SK-N-MC (cell line): Measurements from ENCODE around the gene CDO1.

ENCODE experiments used
- EZH2 ChIP-seq: fragments of 200-600 bp; sonication (generic); IDR thresholded peaks from one replicate; pipeline ENCODE4 v1.6.1; 2017; ENCODE audit warnings: antibody characterized with exemption
- FOXP2 ChIP-seq: optimal IDR thresholded peaks from 2 replicates; pipeline ENCODE3; 2011; ENCODE audit warnings: mild to moderate bottlenecking, moderate library complexity; ENCODE audit not compliant: insufficient read depth; ENCODE audit errors: extremely low read length, control extremely low read depth
- POLR2AphosphoS5 ChIP-seq: IDR thresholded peaks from 2 replicates; pipeline ENCODE4 v1.6.1; 2012; ENCODE audit warnings: mild to moderate bottlenecking, low read depth, low read length, borderline replicate concordance

- TF ChIP-seq POLR2AphosphoS5 (peak; percentile 90), EZH2 (no peak), FOXP2 (peak; percentile 25)
Observed at GRCh38 chr5:115841382-115842088, 25.1 kb upstream of the CDO1 start, which contains the start of the genes AP3S1 and ATG12.
